Neural cell (in vitro differentiated cells): Measurements from ENCODE around the gene SHF.

Source experiments
- EZH2 ChIP-seq: fragments of 200-600, 300-800 bp; shearing (Covaris generic), sonication (generic); IDR thresholded peaks from 2 replicates; pipeline ENCODE4 v1.6.1; 2014; ENCODE audit warnings: antibody characterized with exemption, low read length, borderline replicate concordance, mild to moderate bottlenecking; ENCODE audit not compliant: insufficient read depth, poor library complexity, severe bottlenecking
- SMC3 ChIP-seq: fragments of 450-650 bp; conservative IDR thresholded peaks from 2 replicates; pipeline ENCODE4 v1.6.1; 2014; ENCODE audit warnings: antibody characterized with exemption, mild to moderate bottlenecking, moderate library complexity; ENCODE audit not compliant: poor library complexity

DNA sequence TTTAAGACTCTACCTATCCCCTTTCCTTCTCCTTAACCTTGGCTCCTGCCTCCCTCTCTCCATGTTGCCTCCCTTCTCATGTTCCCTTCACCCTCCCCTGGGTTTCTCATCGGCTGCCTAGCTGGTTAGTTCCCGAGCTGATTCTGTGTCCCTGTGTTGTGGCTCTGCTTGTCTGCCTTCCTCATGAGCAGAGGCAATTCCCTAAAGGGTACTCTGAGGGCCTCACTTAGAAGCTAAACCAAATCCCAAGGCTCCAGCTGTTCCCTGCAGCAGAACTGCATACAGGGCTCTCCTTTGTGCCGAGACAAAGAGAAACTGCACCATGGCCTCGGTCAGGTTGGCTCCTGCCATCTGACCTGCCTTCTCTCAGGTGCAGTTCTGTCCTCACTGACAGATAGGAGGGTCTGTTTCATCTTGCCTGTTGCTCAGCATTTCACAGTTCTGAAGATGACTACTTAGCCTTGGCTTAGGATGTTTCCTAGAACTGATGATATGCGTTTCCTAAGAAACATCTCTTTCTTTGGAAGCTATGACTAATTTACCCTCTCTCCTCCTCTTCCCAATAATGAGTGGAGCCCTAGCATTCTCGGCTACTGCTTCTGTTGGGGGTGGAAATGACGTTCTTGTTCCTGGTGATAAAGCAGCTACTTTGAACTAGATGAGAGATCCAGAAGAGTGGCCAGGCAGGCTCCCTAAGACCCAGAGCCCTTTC is 30.9 kb downstream of the SHF start:
- TF ChIP-seq EZH2 (no peak), SMC3 (no peak)
